ENCODE results near the gene LSM2. TPM values are rescaled to one million over a fixed set of nuclear protein-coding genes. Genes with fewer than 3 reads are reported as not detected.

Gene LSM2
- polyA plus RNA-seq, 2 of the 4 experiments (the other 2 are of a cell fraction) = 54.7 to 59.6 TPM

DNA sequence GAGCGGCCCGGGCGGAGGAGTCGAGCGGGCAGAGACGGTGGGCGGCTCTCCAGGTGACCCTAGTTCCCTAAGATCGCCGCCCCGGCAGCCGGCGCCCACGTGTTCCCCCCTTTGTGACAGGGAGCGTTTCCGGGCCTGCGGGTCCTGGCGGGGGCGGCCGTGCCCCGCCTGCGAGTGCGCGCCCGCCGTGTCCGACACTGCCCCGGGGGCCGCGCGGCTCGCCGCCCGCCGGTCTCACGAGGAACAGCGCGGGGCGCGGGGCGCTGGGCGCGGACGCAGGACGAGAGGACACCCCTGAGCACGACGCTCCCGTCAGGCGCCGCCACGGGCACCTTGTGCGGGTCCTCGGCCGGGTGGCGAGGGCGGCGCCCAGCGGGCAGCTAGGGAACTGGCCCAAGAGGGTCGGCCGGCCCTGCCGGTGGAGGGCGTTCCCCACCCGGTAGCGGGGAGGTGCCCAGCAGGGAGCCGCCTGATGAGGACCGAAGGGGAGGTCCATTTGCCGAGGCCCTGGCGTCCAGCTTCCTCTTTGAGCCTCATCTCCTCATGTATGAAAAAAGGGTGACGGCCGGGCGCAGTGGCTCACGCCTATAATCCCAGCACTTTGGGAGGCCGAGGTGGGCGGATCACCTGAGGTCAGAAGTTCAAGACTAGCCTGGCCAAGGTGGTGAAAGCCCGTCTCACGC is 11.0 kb downstream of the LSM2 start, which contains the start of gene VARS1 (continued):
- TF ChIP-seq, protein P1, sequence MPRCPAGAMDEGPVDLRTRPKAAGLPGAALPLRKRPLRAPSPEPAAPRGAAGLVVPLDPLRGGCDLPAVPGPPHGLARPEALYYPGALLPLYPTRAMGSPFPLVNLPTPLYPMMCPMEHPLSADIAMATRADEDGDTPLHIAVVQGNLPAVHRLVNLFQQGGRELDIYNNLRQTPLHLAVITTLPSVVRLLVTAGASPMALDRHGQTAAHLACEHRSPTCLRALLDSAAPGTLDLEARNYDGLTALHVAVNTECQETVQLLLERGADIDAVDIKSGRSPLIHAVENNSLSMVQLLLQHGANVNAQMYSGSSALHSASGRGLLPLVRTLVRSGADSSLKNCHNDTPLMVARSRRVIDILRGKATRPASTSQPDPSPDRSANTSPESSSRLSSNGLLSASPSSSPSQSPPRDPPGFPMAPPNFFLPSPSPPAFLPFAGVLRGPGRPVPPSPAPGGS (IDR thresholded peaks at IDR 0.05) = peak; percentile 63; the same call in 1 of the 3 replicates
- no peak for TF ChIP-seq RNF2 (IDR thresholded peaks at IDR 0.05; ENCODE audit: borderline replicate concordance, low read depth)
- no peak for TF ChIP-seq CHD4 (IDR thresholded peaks at IDR 0.05; ENCODE audit: borderline replicate concordance)
- TF ChIP-seq JUN (IDR thresholded peaks at IDR 0.05) = peak; percentile 73 to 95; a peak in 4 of 5 replicates
- no peak for TF ChIP-seq REST (IDR thresholded peaks at IDR 0.05)
- TF ChIP-seq CEBPB (IDR thresholded peaks at IDR 0.05) = no peak
- TF ChIP-seq, protein P2, sequence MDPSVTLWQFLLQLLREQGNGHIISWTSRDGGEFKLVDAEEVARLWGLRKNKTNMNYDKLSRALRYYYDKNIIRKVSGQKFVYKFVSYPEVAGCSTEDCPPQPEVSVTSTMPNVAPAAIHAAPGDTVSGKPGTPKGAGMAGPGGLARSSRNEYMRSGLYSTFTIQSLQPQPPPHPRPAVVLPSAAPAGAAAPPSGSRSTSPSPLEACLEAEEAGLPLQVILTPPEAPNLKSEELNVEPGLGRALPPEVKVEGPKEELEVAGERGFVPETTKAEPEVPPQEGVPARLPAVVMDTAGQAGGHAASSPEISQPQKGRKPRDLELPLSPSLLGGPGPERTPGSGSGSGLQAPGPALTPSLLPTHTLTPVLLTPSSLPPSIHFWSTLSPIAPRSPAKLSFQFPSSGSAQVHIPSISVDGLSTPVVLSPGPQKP (IDR thresholded peaks at IDR 0.05; ENCODE audit: low read depth, low read length) = no peak
- peak; percentile 31 to 70; a peak in 4 of 5 replicates for TF ChIP-seq RAD21 (conservative IDR thresholded peaks at IDR 0.05 in 1 of 2, IDR thresholded peaks at IDR 0.05 in 1 of 2)
- TF ChIP-seq FOSL2 (IDR thresholded peaks at IDR 0.05) = no peak
- peak; percentile 15; the same call in 1 of the 2 replicates for TF ChIP-seq FOSL2 (CRISPR knock-in tag; IDR thresholded peaks at IDR 0.05)
- TF ChIP-seq MAX (IDR thresholded peaks at IDR 0.05) = peak; percentile 96
- TF ChIP-seq FOXS1 (CRISPR knock-in tag; IDR thresholded peaks at IDR 0.05) = no peak
- TF ChIP-seq PHF8 (IDR thresholded peaks at IDR 0.05; ENCODE audit: borderline replicate concordance, low read depth) = no peak
- no peak for TF ChIP-seq EP300 (IDR thresholded peaks at IDR 0.05)
- TF ChIP-seq JUNB (IDR thresholded peaks at IDR 0.05) = no peak
- TF ChIP-seq GATA3 (IDR thresholded peaks at IDR 0.05; ENCODE audit: borderline replicate concordance) = no peak
- no peak for TF ChIP-seq BHLHE40 (IDR thresholded peaks at IDR 0.05; ENCODE audit: low read depth, low read length)
- no peak for TF ChIP-seq SREBF2 (IDR thresholded peaks at IDR 0.05)
- no peak for TF ChIP-seq MAFK (IDR thresholded peaks at IDR 0.05; ENCODE audit: partially characterized antibody)
- TF ChIP-seq RARB (CRISPR knock-in tag; IDR thresholded peaks at IDR 0.05) = no peak
- TF ChIP-seq NFE2L2 (conservative IDR thresholded peaks at IDR 0.05; ENCODE audit: low read length) = no peak
- no peak for TF ChIP-seq HEYL (CRISPR knock-in tag; IDR thresholded peaks at IDR 0.05)

Data from A549 (cell line).